Hindlimb muscle (tissue), 1 donor: ENCODE results near the gene ZNF559. TPM values are rescaled to one million over a fixed set of nuclear protein-coding genes. Genes with fewer than 3 reads are reported as not detected.

Experiments used
- DNase-seq: peaks from one replicate; pipeline ENCODE4 v3.0.0-alpha.2; 2013
- polyA plus RNA-seq: library from polyadenylated mRNA; unstranded; fragments of 120-200 nt; gene quantifications from one replicate; pipeline ENCODE4 v1.2.1, GENCODE V29; 2013; ENCODE audit not compliant: insufficient read length

Gene ZNF559
- polyA plus RNA-seq, 1 donor, result 26.8 TPM

DNA sequence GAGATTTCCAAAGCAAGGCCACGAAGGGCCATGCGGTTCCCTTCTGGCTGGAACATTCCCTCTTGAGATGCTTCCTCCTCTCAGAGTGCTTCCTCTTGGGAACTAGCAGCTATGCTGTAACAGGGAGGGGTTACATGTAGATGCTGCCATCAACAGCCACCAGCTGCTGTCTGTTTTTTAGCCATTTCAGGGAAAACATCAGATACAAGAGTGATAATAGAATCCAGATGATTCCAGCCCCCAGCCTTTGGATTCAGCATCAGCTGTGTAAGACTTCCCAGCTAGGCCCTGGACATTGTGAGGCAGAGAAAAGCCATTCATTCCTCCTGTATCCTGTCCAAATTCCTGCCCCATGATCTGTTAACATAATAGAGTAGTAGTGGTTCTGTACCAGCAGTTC lies 30.7 kb downstream of the ZNF559 start:
- DNase-seq, result no peak

DNA sequence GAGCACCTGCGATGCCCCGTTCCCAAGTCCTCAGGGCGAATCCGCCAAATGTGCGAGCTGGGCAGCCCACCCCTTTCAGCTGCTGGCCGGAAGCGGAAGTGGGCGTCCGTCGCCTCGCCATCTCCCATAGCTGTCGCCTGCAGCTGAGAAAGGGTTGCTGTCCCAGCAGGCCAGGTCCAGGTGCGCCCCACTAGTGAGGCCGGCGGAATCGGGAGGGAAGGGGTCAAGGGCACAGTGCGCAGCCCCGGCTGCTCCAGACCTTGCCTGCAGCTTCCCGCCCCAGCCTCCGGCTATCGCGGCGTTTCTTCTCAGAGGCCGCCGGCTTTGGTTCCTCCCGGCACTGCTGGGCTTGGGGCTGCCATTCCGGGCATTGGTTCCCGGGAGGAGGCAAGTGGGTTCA lies 38.9 kb downstream of the ZNF559 start, which contains the start of gene ZNF177:
Gene ZNF177 (plus strand): TSS at position 109 of the 400 bp plus-strand sequence. CDS start 15,299 bp downstream, outside the sequence.
- peak; percentile 19 for DNase-seq

DNA sequence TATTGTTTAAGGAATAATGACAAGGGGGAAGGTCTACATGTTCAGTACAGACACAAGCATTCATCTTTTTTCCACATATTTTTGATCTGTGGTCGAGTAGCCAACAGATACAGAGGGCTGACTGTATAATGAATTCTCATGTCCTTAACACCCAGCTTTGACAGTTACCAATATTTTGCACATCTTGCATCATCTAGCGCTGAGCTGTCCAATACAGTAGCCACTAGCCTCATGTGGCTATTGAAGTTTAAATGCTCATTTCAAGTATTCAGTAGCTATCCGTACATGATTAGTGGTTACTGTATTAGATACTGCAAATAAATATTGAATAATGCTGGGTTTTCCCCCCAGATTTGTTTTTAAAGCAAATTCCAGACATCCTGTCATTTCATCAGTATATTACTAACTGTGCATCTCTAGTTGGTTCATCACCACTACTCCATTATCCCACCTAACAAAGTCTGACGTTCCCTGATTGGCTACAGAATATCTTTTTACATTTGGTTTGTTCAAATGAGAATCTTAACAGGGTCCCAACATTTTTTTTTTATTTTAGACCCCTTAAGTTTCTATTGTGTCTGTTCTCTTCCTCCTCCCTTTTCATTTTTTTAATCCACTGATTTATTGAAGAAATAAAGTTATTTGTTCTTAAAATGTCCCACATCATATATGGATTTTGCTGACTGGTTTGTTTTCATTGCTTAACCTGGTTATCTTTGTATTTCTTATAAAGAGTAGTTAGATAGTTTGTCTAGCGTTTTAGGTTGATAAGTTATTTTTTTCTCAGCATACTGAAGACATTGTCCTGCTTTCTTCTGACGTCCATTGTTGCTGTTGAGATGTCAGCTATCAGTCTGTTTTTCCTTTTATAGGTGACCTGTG lies 47.0 kb downstream of the ZNF559 start:
- DNase-seq, result no peak

DNA sequence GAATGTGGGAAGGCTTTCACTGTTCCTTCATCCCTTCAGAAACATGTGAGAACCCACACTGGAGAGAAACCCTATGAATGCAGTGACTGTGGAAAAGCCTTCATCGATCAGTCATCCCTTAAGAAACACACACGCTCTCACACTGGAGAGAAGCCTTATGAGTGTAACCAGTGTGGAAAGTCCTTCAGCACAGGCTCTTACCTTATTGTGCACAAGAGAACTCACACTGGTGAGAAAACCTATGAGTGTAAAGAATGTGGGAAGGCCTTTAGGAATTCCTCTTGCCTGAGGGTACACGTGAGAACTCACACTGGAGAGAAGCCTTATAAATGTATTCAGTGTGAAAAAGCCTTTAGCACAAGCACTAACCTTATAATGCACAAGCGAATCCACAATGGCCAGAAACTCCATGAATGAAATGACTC lies 57.4 kb downstream of the ZNF559 start:
- no peak for DNase-seq

Other genes with a start within 250 kb of the ZNF559 start
- not detected for gene OR1M1, start 237.1 kb upstream of the ZNF559 start, polyA plus RNA-seq
- not detected for gene OR7G2, start 216.7 kb upstream of the ZNF559 start, polyA plus RNA-seq
- gene OR7G1, start 208.4 kb upstream of the ZNF559 start, polyA plus RNA-seq, result not detected
- gene OR7G3, start 197.2 kb upstream of the ZNF559 start, polyA plus RNA-seq, result not detected
- 20.1 TPM for gene ZNF317, start 183.8 kb upstream of the ZNF559 start, polyA plus RNA-seq
- gene OR7D2, start 145.2 kb upstream of the ZNF559 start, polyA plus RNA-seq, result 0.06 TPM
- not detected for gene OR7D4, start 104.6 kb upstream of the ZNF559 start, polyA plus RNA-seq
- gene OR7E24, start 73.2 kb upstream of the ZNF559 start, polyA plus RNA-seq, result not detected
- 3.7 TPM for gene ZNF699, start 14.3 kb upstream of the ZNF559 start, polyA plus RNA-seq
- gene ZNF177, start 38.8 kb downstream of the ZNF559 start, polyA plus RNA-seq, result 6.0 TPM
- 22.5 TPM for gene ZNF266, start 111.4 kb downstream of the ZNF559 start, polyA plus RNA-seq
- 0.53 TPM for gene ZNF560, start 174.4 kb downstream of the ZNF559 start, polyA plus RNA-seq
- gene ZNF426, start 214.5 kb downstream of the ZNF559 start, polyA plus RNA-seq, result 10.5 TPM